GM12892 (cell line): Measurements from ENCODE around the gene STMN3.

Source experiments
- POLR2A ChIP-seq: IDR thresholded peaks from 2 replicates; pipeline ENCODE4 v1.6.1; 2011; ENCODE audit warnings: low read depth, low read length, control low read depth
- POLR2AphosphoS5 ChIP-seq: IDR thresholded peaks from 2 replicates; pipeline ENCODE4 v1.6.1; 2011; ENCODE audit warnings: low read depth, low read length, control low read depth
- TAF1 ChIP-seq: IDR thresholded peaks from 2 replicates; pipeline ENCODE4 v1.6.1; 2011; ENCODE audit warnings: low read depth, mild to moderate bottlenecking, control low read depth, low read length, borderline replicate concordance

DNA sequence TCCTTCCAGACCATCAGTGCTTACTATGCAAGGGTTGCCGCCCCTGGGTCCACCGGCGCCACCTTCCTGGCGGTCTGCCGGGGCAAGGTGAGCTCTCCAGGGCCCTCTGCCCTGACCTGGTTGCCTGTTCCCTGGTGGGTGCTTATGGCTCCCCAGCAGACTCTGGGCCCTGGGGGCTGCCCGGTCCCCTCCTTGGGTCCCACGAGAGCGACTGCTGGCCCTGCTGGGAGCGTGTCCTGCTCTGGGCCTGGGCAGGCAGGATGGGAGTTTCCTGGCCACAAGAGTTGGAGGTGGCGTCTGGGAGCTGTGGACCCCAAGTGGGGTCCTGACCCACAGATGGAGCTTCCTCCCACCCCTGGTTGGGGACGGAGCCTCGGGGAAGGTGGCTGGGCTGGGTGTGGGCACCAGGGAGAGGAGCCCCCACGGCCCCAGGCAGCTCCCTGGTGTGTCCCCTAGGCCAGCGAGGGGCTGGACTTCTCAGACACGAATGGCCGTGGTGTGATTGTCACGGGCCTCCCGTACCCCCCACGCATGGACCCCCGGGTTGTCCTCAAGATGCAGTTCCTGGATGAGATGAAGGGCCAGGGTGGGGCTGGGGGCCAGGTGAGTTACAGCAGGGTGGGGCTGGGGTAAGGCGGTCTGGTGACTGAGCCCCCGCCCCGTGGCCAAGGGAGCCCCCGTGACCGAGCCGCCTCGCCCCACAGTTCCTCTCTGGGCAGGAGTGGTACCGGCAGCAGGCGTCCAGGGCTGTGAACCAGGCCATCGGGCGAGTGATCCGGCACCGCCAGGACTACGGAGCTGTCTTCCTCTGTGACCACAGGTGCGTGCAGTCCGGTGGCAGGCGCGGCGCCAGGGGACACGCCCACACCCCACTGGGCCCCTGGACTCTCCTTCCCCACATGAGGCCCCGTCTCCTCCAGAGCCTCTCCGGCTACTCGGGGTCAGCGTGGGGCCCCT is 36.1 kb upstream of the STMN3 start:
- TF ChIP-seq POLR2AphosphoS5 (no peak), POLR2A (no peak), TAF1 (no peak)
